Stimulated activated CD4-positive, alpha-beta T cell treated with anti-CD3 and anti-CD28 coated beads, Interleukin-12 subunit alpha, Interleukin-12 subunit beta, amount 100 ng/mL, for 24 hours (primary cell): Measurements from ENCODE around the gene INPP5A.

Experiments
- DNase-seq, 2 experiments: peaks; one replicate each; pipeline ENCODE4 v3.0.0-alpha.2; 2020; ENCODE audit warnings: low read depth in 2 of 2

Gene INPP5A

DNA sequence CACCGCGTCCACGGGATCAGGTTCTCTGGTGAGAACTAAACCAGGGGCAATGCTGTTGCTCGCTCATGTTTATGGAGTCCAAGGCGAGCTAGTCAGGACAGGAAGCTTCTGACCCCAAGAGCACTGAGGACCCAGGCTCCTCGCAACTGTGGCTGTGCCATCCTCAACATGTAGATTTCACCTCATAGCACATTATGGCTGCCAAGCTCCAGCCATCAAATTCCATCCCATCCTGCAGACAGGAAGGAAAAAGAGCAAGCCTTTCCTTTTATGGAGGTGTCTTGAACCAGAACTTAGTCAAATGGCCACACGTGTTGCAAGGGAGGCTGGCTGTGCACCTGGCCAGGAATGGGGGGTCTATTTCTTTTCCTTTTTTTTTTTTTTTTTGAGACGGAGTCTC is 264.5 kb downstream of the INPP5A start:
- no peak for DNase-seq

DNA sequence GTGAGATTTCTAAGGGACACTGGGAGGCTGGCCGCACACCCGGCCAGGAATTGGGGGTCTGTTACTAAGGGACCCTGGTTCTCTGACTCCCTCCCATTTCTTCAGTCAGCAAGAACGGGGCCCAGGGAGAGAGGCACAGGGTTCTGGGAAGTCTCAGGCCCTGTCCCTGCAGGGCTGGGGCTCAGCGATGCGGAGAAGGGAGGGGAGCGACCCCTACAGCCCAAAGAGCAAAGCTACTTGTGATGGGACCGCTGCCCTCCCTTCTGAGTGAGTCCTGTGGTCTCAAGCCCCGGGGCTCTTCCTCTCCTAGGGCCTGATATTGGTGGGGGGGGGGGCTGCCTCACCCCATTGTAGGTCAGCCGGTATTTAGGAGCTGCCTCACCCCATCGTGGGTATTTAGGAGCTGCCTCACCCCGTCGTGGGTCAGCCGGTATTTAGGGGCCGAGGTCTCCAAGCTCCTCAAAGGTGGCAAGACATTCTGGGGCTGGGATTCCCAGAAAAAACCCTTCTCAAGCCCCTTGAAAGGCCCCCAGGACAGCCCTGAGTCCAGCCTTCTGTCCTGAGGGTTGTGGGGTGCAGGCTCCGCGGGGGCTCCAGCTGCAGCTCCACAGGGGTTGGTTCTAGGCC is 265.2 kb downstream of the INPP5A start:
- DNase-seq: no peak

GRCh38 chr10:132803416-132804210 is 266.0 kb downstream of the INPP5A start:
- DNase-seq: no peak

GRCh38 chr10:132804287-132804686 is 266.7 kb downstream of the INPP5A start:
- no peak for DNase-seq

GRCh38 chr10:132804785-132805426 is 267.3 kb downstream of the INPP5A start:
- no peak for DNase-seq

DNA sequence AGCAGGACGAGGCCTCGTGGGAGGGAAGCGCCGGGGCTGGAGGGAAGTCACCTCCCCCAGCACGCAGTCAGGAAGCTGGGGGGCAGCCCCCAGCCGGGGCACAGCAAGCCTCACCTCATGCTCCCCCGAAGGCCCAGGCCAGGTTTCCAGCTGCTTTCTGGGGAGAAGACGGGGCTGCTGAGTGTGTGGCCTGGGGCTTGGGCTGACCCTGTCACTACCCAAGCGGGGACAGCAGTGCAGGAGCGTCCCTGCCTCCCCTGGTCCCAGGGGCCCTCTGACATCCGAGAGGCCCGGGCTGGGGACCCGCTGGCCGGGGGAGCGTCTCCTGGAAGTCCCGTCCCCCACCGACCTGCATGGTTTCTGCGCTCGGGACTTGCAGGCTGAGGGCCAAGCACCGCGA is 268.0 kb downstream of the INPP5A start:
- DNase-seq: no peak

DNA sequence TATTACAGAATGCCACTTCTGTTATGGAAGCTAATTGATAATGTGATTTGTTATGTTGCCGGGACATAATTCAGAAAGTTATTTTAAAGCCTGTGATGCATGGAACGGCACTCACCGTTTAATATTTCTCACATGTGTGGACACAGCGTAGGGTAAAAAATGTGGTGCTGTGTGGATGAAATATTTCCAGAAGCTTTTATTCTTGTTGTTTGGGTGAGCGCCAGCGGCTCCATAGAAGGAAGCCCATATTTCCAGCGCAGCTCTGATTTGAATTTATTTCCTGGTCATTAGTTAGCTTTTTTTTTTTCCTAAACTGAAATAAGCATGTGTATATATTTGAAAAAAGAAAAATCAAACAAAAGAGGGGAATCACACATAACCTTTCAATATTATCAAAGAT is 268.5 kb downstream of the INPP5A start:
- DNase-seq: no peak

GRCh38 chr10:132806561-132807003 is 269.0 kb downstream of the INPP5A start:
- no peak for DNase-seq

GRCh38 chr10:132807621-132808049 is 270.0 kb downstream of the INPP5A start:
- DNase-seq: no peak

DNA sequence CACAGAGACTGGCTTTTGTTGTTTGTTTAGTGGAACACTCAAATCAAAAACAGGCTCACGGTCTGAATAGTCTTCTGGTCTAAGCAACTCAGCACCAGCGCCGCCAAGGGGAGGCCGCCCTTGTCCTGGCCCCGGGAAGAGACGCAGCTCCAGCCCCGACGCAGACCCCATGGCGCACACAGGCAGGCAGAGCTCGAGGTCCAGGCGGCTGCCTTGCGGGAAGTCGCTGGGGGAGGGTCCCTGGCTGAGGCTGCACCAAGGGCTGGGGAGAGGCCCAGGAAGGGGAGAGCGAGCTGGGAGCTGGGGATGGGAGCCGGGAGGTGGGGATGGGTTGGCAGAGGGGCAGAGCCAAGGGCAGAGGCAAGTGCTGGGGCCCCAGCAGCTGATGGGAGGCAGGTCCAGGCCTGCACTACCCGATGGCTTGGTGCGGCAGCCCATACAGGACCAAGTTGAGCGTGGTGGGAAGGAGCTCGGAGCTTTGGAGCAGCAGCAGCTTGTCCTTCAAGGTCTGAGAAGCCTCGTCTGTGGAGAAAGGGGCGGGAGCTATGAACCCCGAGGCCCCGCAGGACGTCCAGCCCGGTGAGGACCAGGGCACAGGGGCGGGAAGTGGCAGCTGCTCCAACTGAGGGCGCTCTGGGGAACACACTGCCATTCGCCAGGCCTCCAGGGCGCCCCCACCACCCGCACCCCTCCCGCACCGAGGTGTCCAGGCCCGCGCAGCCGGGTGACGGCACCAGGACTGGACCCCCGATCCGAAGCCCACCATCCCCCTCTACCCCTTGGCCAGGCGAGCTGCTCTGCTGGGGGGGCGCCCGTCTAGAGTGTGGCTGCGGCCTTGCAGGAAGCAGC is 271.0 kb downstream of the INPP5A start:
- no peak for DNase-seq

DNA sequence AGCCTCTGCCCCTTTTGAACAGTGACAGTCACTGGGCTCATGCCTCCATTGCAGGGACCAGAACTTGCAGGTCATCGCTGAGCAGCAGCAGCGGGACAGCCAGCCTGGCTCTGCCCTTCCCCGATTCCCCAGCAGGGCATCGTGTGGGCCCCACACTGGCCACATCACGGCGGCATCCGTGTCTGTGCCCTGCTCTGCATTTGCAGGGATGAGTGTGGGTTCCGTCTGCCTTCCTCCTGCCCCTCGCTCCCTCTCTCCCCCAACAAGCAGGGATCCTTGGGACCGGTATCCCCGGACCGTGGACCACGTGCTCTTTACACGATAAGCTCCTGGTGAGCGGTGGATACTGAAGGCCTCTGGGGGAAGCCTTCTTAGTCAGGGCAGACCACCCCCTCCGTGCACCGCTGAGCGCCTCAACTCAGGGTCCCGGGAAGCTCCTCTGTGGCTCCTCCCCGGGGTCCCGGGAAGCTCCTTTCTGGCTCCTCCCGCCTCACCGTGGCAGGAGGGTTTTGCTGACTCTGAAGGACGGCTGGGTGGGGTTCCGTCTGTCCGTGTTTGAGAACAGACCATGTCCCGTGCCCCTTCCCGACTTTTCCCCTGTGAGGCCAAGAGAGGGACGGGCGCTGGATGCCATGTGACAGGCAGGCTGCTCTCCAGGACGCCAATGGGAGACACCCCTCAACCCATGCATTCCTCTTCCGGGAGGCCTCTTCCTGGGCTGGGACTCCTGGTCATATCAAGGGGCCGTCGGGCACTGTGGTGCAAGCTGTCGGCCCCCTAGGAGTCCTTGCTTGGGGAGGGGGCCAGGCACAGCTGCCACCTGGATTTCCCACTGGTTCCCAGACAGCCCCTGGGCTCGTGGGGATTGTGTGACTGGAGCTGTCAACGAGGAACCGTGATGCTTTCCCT is 271.9 kb downstream of the INPP5A start:
- DNase-seq: no peak

DNA sequence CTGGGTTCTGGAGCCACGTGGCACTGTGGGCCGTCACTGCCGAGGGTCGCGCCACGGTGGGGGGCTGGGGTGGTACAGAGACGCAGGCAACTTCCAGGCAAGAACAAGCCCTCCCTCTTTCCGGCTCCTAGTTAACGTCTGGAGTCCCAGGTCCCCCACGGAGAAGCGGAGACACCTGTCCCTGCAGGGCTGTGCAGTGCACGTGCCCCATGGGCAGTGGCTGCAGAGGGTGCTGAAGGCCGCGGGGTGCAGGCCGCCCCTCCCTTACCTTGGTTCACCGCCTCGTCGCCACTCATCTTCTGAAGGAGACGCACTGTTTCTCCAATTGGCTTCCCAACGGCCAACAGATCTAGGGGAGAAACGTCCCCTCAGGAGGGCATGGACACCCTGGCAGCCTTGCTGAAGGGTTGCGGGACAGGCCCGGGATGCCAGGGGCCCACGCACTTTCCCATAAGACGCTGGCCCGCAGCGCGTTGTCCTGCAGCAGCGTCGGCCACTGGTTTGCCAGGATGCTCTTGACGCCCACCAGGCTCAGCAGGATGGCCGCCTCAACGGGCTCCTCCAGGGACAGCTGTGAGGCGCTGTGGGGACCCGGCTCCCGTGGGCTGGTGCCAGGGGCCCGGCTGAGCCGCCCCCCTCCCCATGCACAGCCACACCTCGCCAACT is 272.7 kb downstream of the INPP5A start:
- no peak for DNase-seq

DNA sequence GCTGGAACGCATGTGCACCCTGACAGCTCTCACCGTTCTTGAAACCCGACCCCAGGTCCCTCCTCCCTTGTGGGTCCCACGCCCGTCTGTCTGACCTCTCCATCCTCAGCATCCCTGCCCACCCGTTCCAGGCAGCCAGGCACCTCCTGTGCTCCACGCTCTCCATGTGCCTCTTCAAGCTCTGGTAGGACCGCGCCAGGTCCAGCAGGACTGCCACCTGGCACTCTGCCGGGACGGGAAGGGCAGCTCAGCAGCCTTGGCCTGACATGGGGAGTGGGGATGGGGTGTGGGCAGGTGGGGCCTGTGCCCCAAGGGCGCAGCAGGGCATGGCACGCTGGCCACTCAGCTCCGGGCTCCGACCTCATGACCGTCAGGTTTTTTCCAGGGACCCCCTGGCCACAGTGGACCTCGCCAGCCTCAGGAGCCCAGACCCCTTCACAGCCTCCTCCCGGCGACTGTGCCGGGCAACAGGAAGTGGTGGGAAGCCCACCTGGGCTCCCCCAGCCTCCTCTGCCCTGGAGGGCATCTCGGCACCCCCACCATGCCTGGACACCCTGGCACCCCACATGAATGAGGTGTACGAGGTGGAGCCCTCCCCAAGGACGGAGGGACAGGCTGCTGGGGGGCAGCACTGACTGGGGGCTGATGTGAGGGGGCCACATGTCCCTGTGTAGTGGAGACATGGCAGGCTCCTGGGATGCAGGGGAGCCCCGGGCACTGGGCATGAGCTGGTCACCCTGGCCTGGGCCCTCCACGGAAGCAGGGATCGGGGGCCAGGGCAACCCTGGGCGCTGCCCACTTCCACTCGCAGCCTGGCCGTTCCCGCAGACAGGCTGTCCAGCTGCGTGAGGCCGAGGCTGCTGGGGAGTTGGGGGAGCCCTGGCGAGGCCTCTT is 273.5 kb downstream of the INPP5A start:
- no peak for DNase-seq

- no peak for DNase-seq
These were observed 274.4 kb downstream of the INPP5A start for GRCh38 chr10:132811891-132812481.

GRCh38 chr10:132812520-132812919 is 274.9 kb downstream of the INPP5A start:
- DNase-seq: no peak

DNA sequence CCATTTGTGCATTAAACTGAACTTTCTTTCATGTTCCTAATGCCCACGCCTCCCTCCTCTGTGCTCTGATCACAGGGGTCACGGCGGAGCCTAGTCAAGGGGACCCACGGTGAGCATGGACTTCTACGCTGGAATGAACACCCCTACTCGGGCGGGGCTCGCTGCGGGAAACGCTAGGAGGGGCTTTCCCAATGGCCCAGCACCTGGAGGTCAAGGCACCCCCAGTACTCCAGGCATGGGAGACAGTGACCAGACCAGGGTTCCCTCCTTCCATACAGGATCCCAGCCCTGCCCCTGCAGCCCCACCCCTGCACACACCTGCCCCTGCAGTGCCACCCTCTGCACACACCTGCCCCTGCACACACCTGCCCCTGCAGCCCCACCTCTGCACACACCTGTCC is 275.4 kb downstream of the INPP5A start:
- no peak for DNase-seq

DNA sequence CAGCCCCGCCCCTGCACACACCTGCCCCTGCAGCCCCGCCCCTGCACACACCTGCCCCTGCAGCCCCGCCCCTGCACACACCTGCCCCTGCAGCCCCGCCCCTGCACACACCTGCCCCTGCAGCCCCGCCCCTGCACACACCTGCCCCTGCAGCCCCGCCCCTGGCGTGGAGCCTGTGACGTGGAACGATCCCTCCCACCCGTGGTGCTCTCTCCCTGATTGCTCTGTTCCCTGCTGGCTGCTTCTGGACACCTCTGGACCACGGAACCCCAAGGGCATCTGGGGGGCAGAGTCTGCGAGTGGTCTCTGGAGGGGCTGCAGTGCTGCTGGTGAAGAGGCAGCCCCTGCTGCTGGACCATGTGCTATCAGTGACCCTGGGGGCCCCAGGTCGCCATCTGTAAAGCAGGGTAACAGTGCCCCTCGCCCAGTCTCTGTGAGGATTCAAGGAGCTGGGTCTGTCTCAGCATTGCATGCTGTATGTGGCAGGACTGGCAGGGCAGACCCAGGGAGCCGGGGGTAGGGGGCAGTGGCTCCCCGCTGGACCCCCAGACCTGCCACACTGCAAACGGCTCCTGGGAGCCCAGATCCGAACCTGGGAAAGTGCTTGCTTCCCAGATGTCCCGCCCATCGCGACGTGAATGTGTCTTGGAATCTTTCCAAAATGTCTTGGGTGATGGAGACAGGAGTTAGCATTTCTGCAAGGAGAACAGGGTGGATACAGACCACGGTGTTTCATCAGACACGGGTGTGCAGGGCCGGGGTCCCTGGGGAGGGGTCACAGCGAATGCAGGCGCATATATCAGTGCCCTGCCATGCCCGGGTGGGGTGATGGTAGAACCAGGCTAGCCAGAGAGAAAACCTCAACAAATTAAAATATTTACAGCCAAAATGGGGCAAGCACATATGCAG is 276.2 kb downstream of the INPP5A start:
- DNase-seq: no peak

DNA sequence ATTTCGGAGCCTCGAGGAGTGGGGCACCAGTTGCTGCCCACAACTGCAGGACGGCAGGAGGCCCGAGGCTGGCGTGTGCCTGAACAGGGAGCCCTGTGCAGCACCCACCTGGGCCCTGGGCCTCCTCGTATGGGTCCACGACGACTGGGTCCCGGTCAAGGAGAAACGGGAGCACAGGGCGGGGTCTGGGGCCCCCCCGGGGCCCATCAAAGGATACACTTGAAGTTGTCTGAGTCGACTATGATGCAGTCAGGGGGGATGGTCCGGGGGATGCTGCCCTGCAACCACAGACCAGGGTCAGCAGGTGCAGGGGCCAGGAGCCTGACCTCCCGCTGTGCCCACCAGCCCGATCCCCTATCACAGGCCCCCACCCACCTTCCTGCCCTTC is 276.9 kb downstream of the INPP5A start:
- no peak for DNase-seq
